Stimulated activated CD4-positive, alpha-beta T cell treated with anti-CD3 and anti-CD28 coated beads, Interleukin-4, amount 100 ng/mL, for 4 hours (primary cell): ENCODE data around the gene SEL1L.
A peak's percentile ranks its signal among the peaks of the same experiment; 100 is the strongest.
"Not testable (repeated sequence)": the region's sequence is repeated elsewhere in the genome, so short reads cannot be mapped to it uniquely, and the experiment has no call there.

Experiments used
- DNase-seq, 2 experiments: peaks; one replicate each; pipeline ENCODE4 v3.0.0-alpha.2; 2020

Gene SEL1L

DNA sequence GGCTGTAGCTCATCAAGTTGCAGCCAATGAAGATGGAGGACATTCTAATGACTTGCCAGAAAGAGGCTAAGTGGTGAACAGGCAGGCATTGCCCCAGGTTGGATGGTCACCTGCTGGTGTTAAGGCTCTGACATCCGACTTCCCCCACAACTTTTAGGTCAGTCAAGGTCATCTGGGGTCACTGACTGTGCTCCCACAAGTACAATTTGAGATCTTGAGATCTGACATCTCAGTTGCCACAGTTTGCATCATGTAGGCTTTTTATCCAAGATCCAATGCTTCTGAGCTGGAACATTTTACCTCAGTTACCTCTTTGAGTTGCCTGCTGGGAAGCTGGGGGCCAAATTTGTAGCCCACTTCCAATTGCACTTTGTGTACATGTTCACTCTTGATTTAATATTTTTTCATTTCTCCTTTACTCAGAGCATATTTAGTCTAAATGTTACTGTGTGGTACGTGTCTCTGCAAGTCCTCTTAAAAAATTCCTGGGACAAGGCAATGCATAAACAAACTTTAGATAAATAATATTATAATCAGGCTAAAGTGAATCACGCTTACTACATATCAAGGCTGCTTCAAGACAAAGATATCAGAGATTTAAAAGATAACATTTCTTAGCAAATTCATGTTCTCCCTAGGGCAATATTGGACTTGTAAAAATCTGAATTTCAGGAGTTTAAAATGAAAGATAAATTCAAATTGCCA lies 61.4 kb downstream of the SEL1L start:
- no peak for DNase-seq

DNA sequence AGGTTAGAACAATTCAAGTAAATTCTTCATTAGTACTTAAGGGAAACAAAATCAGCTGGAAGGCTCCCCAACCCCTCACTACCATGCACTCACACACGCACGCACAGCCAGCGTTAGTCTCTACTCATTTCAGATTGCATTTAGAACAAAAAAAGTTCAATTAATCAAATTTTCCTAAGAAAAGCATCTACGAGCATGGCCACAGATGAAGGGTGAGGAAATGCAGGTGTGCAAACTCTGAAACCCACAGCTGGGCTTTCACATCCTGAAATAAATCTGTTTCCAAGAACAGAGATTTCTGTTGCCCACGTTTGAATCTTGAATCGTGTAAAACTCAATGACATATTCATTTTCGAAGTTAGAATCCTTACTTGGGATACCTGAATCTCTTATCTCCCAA lies 62.6 kb downstream of the SEL1L start:
- no peak for DNase-seq

DNA sequence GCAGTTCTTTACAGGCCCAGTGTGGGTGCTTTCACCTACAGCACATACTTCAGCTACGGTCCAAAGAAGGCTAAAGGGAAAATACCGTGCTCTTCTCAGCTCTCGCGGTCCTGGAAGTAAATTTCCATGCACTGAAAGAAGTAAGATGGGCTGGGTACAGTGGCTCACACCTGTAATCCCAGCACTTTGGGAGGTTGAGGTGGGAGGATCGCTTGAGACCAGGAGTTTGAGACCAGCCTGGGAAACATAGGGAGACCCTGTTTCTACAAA lies 63.2 kb downstream of the SEL1L start:
- DNase-seq: not testable (repeated sequence)

DNA sequence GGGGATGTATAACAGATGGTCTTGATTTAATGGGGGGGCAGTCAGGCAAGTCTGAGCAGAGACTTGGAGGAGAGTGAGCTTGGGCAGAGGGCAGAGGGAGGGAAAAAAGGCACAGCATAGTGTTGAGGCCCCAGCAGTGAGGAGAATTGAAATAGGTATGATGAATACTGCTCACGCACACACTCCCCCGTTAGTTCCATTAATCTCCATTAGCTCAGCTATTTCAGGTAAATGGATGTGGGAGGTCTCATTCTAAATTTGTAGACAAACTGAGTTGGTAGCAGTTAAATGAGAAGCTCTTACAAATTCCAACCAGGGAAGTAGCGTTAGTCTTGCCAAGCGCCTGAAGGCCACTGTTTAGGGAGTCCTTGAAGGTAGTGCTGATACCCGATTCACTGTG lies 66.8 kb downstream of the SEL1L start:
- no peak for DNase-seq

DNA sequence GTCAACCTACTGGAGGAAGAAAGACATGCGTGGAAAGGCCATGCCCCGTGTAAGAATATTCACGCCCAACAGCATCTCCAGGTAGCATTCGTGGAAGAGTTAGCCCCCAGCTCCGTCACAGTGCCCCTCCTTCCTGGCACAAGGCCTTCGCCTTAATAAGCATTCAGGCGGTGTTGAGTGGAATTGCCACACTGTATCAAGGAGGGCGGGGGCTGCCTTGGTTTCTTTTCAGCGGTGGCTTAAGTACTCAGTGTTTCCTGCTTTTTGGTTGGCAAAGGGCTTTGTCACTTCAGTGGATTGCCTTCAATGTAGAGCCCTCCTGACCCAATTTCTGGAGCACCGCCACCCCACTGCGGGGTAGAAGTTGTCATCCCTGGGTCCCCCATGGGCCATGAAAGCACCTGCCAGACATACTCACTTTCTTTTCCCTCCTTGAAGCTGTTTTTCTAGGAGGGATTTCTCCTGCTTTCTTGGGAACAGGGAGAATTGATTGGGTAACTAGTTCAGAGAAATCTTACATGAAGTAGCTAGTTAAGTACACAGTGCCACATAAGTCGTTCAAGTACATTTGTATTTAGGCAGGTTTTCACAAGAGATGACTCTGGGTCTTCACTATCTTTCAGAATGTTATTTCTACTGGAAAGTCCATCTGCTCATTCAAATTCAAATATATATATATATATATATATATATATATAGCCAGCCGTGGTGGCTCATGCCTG lies 68.0 kb downstream of the SEL1L start:
- DNase-seq: no peak

DNA sequence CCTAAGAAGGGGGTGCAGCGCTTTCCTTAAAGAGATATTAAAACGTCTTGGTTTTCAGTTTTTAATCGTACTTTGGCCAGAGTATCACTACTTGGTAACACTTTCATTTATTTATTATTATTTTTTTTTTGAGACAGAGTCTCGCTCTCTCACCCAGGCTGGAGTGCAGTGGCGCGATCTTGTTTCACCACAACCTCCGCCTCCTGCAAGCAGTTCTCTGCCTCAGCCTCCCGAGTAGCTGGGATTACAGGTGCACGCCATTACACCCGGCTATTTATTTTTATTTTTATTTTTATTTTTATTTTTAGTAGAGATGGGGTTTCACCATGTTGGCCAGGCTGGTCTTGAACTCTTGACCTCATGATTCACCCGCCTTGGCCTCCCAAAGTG lies 68.7 kb downstream of the SEL1L start:
- DNase-seq: not testable (repeated sequence)

DNA sequence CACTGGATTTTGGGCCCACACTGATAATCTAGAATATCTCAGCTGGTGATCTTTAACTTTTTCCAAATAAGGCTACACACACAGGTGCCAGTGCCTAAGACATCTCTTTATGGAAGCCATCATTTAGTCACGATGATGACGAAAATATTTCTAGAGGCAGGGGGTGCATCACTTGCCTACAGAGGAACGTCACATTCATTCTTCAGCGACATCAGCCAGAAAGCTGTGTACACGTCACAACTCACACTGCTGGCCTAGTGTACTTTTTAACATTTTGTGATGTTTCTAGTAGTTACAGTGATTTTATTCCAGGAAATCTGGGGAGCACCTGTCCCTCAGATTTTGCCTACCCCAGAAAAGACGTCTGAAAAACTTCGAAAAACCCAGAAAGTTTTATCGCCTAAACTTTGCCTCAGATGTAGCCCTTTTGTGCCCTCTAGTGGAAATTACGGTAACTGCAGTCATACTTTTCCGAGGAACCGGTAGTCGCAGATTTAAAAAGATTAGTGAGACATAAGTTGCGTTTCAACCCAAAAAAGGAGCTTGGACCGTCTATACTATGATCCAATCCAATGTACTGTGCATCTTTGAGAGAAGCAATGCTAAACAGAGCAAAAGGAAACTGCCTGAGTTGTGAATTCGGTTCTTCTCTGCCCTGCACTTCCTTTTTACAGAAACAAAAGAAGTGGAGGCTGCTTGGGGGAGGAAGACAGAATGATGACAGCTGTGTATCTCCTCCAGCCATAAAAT lies 69.2 kb downstream of the SEL1L start:
- DNase-seq: peak; percentile 16 to 42

DNA sequence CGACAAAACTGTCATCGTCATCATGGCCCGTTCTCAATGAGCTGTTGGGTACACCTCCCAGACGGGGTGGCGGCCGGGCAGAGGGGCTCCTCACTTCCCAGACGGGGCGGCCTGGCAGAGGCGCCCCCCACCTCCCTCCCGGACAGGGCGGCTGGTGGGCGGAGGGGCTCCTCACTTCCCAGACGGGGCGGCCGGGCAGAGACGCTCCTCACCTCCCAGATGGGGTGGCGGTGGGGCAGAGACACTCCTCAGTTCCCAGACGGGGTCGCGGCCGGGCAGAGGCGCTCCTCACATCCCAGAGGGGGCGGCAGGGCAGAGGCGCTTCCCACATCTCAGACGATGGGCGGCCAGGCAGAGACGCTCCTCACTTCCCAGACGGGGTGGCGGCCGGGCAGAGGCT lies 71.3 kb downstream of the SEL1L start:
- DNase-seq: not testable (repeated sequence)

DNA sequence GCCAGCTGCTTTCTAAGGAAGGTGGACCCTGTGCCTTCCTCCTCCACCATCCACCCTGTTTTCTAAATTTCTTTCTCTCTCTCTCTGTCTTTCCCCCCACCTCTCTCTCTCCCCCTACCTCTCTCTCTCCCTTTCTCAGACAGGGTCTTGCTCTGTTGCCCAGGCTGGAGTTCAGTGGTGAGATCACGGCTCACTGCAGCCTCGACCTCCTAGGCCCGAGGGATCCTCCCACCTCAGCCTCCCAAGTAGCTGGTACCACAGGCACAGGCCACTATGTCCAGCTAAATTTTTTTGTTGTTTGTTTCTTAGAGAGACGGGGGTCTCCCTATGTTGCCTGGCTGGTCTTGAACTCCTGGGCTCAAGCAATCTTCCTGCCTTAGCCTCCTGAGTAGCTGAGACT lies 73.7 kb downstream of the SEL1L start:
- no peak for DNase-seq

DNA sequence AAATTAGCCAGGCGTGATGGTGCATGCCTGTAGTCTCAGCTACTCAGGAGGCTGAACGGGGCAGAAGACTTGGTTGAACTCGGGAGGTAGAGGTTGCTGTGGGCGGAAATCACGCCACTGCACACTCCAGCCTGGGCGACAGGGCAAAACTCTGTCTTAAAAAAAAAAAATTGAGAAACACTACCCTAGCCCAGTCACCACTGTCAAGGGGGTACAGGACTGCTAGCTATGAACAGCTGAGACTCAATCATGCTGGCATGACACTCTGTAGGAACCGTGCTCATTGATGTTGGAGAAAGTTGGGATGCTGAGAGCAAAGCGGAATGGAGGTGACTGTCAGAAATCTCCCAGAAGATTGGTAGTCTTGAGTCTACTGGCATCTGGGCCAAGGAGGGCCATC lies 75.3 kb downstream of the SEL1L start:
- no peak for DNase-seq

DNA sequence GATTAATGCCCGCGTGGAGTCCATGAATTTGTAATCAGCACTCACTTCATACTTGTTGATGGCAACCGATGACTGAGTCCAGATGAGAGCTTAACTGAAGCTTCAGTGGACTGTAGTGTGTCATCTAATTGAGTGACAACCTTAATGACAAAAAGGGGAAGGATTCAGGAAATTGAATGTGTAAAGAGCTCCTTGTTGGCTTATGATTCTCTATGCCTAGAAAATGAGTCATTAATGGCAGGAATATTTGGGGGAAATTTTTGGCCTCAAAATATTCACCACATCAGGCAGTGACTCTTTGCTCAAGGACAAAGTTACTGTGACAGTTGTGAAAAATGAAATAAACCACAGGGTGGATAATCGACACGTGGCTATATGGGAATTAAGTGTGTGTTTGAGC lies 78.3 kb downstream of the SEL1L start:
- DNase-seq: no peak

DNA sequence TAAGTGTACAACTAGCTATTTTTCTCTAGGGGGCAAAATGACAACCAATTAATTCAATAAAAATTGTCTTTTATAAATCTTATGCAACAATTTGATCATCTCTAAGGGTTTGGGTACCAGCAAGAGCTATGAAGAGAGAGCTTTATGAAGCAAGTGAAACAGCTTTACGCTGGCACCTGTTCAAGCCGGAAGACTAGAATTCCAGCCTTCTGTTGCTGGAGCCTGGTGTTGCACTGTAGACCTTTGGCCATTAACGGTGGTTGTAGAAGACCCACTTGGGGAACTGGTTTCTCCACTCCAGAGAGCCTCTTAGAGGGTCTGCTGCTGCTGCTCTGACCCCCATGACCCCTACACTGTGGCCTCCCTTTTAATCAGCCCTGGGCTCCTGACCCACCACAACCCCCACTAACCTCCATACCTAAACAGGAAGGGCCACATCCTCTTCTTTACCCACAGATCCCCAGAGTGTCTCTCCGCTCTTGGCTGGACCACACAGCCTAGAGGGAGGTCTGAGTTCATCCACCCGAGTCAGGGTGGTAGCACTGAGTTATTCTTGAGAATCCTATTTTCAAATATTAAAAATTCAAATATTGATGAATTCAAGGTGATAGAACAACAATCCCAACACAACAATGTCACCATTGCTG lies 79.0 kb downstream of the SEL1L start:
- DNase-seq: no peak

DNA sequence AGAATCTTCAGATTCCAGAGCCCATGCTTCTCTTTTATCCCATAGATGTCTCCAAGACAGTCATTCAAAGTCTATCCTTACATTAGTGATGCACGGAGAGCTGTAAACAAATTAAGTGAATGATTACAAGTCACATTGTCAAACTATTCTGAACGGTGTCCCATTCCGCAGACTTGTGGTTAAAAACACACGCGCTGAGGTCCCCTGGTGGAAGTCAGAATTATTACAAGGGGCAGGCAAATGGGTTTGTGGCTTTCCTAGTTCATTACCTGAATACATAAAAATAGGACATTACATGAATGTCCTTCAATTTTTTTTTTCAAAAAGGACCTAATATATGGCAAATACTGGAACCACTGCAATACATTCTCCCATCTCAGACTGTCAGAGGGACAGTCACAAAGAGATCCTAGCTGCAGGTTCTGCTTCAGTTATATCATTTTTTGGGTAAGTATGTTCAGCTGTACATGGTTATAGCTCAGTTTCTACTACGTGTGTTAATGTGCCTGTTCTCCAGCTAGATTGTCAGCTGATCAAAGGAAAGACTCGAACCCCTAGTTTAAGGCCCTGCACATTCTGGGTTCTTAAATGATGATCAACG lies 80.4 kb downstream of the SEL1L start:
- DNase-seq: peak; percentile 33 to 34

DNA sequence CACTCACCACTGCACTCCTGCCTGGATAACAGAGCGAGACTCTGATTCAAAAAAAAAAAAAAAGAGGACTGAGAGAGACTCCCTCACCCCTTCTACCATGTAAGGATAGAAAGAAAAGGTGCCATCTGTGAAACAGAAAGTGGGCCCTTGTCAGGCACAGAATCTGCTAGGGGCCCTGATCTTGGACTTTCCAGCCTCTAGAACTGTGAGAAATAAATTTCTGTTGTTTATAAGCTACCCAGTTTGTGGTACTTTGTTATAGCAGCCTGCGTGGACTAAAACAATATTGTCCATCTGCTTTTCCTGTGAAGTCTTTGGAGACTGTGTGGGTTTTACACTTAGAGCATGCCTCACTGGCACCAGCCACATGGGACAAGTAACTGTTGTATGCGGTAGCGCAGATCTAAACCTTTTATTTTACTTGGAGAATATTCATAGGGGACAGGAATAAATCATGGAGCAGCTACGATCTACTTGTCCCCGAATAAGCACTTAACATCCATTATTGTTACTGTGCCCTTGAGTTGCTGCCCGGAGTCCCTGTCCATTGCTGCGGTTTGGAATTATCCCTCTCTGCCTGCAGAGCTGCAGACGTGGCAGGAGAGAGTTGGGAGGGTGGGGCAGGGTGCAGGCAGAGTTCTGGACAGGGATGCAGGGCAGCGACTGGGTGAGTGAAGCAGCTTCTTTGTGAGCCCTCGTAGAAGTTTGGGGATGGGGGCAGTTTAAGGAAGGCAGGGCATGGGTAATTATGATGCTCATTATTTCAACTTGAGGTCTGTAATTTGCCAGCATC lies 81.1 kb downstream of the SEL1L start:
- DNase-seq: no peak

DNA sequence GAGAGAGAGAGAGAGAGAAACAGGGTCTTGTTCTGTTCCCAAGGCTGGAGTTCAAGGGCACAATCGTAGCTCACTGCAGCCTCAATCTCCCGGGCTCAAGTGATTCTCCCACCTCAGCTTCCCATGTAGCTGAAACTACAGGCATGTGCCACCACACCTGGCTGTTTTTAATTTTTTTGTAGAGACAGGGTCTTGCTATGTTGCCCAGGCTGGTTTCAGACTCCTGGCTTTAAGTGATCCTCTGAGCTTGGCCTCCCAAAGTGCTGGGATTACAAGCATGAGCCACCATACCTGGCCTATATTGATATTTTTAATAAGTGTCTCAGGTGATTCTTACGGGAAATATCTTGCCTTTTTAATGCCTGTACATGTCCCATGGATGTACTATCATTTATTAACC lies 82.7 kb downstream of the SEL1L start:
- no peak for DNase-seq

DNA sequence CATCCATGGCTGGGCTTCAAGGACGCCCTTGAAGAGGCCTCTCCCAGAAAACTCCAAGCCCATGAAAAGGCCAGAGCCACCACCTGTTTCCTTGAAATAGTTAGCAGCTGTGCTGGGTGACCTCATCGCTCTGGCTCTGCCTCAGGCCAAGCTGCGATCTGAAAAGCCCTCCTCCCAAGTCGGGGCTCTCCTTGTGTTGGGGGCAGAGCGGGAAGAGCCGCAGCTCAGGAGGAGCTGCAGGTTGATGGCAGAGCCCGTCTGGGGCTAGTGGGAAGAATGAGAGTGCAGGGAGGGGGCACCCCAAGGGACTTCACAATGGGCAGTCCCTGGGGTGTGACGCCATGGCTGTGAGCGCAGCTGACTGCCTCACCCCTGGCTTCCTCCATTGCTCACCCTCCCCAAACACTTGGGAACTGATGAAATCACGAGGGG lies 83.5 kb downstream of the SEL1L start:
- no peak for DNase-seq

DNA sequence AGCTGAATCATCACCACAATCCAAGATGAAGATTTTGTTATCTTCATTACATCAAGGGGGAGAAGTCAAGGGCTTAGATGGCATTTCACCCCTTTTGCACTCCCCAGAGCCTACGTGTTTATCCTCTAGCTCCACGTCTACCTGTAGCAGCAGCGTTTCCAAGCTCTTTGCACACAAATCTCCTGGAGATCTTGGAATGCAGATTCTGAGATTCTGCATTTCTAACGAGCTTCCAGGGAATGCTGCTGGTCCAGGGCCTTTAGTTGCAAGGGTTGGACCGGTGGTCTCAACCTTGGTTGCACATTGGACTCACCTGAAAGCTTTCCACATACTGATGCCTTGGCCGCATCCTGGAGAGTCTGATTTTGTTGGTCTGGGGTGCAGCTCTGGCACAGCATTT lies 84.1 kb downstream of the SEL1L start:
- DNase-seq: no peak

DNA sequence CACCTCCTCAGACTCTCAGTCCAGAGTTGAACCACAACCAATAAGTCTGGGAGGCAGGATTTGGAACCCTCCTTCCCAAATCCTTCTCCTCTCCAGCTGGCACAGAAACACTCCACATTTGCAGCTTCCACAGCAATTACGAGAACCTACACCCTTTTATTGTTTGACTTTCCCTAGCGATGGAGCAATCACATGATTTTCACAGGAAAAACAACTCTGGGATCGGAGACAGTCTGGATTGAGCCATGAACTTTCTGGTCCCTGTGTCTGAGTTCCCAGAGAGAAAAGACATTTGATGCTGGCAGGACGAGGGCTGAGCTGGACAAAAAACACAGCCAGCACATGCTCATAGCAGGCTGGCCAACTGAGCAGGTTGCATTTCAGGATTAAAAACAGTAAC lies 84.5 kb downstream of the SEL1L start:
- DNase-seq: no peak

DNA sequence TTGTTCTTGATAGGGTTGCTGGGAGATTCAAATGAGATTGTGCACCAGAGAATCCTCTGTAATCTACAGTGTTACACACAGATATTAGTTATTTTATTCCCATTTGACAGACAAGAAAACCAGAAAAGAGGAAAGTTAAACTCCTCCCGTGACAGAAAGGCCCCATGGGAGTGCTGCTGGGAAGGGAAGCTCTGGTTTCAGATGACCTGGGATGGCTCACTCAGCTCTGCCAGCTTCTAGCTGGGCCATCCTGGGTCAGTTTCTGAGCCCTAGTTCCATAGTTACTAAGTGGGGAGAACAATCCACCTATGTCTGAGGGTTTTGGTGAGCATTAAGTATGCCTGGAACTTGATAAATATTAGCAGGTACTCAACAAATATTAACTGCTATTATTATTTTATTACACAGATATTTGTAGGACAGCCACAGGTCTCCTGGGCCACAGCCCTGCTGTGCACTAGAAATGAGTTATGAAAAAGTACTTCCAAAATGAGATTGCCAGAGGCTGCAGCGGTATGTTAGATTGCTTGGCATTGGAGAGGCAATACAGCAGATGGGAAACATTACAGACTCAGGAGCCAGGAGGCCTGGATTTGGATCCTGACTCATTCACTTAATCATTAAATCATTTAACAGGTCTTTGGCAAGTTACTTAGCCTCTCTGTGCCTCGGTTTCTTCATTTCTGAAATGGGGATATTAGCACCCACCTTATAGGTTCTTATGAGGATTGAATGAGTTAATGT lies 86.5 kb downstream of the SEL1L start:
- DNase-seq: no peak

DNA sequence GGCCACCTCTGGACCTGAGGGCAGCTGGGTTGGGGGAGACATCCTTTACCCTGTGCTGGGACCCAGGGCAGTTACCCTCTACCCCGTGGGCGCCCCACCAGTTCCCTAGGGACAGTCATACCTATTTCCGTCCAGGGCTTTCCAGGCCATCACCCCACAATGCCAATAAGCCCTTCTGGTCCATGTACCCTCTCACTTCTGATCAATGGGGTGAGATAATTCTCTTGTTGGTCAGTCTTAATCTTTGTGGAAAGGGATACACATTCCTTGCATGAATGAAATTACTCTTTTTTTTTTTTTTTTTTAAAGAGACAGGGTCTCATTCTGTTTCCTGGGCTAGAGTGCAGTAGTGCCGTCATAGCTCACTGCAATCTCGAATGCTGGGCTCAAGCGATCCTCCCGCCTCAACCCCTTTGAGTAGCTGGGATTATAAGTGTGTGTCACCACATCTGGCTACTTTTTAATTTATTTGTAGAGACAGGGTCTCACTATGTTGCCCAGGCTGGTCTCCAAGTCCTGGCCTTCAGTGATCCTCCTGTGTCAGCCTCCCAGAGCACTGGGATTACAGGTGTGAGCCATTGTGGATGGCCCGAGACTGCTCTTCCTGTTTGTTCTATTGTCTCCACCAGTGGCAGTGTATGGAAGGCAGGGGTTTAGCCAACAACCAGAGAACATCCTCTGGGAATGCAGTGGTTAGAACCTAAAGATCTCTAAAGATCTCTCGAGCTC lies 87.2 kb downstream of the SEL1L start:
- no peak for DNase-seq

DNA sequence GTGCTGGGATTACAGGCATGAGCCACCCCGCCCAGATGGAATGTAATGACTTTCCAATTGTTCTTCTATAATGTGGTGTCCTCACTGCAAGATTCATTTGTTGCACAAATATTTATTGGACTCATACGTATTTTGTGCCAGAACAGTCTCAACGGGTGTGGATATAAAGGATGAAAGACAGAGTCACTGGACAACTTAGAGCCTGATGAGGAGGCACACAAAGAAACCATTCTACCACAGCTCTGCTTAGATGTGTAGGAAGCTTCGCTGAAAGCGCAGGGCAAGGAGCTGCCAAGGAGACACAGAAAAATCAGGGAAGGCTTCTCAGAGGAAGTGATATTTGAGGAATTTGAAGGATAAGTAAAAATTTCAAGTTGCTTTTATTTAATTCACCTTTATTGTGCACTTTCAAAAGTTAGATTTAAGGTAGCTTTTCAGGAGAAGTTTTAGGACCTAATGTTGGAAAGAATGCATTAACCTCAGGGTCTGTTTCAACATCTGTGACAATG lies 92.0 kb downstream of the SEL1L start:
- no peak for DNase-seq
